IMR-90 (cell line): ENCODE data around the gene BASP1. TPM values are rescaled to one million over a fixed set of nuclear protein-coding genes. Genes with fewer than 3 reads are reported as not detected.

Experiments
- ATAC-seq: fragments of 200-7000 bp; cut with Tn5 transposase; 2 replicates; pipeline ENCODE4 v1.9.1; 2020; ENCODE audit warnings: low read depth, mild to moderate bottlenecking, moderate library complexity
- BruUV-seq: library from RNA; stranded (reverse); fragments of 400-500 nt; replicated peaks from 2 replicates; lab custom pipeline; 2021; lab: Mats Ljungman, UMichigan
- CTCF ChIA-PET: fragments of 300-600 bp; formaldehyde crosslinking; extraction: SDS; loops from one replicate; lab custom pipeline; 2021; ENCODE audit warnings: antibody characterized with exemption; lab: Yijun Ruan, JAX
- POLR2A ChIA-PET: fragments of 300-600 bp; sonication (Branson Sonifier 250); formaldehyde crosslinking; loops from one replicate; lab custom pipeline; 2022; ENCODE audit warnings: antibody characterized with exemption; ENCODE audit not compliant: unreplicated experiment; lab: Charles Lee
- DNase-seq: peaks from one replicate; pipeline ENCODE4 v3.0.0; 2013
- H2AFZ ChIP-seq: replicated peaks from 2 replicates; pipeline ENCODE3; 2013; ENCODE audit warnings: low read length, mild to moderate bottlenecking; ENCODE audit not compliant: poor library complexity
- H2AK5ac ChIP-seq: 2 replicates; pipeline ENCODE4 v1.6.1; 2013; ENCODE audit warnings: low read depth, low read length, inconsistent platforms
- H2AK9ac ChIP-seq: replicated peaks from 2 replicates; pipeline ENCODE3; 2013; ENCODE audit warnings: mild to moderate bottlenecking, low read depth, low read length, moderate library complexity; ENCODE audit not compliant: poor library complexity
- H2BK120ac ChIP-seq: 2 replicates; pipeline ENCODE4 v1.6.1; 2013; ENCODE audit warnings: low read depth, low read length, inconsistent platforms
- H2BK15ac ChIP-seq: 3 replicates; pipeline ENCODE4 v1.6.1; 2013; ENCODE audit warnings: low read depth, low read length, inconsistent platforms
- H2BK20ac ChIP-seq: 2 replicates; pipeline ENCODE4 v1.6.1; 2013; ENCODE audit warnings: low read depth, mild to moderate bottlenecking, inconsistent platforms, low read length, moderate library complexity
- H2BK5ac ChIP-seq: 2 replicates; pipeline ENCODE4 v1.6.1; 2013; ENCODE audit warnings: mild to moderate bottlenecking, low read depth, low read length, inconsistent platforms; ENCODE audit not compliant: poor library complexity, severe bottlenecking
- H3K14ac ChIP-seq: replicated peaks from 2 replicates; pipeline ENCODE4 v1.6.1; 2013; ENCODE audit warnings: low read depth, low read length, inconsistent platforms
- H3K18ac ChIP-seq: 2 replicates; pipeline ENCODE4 v1.6.1; 2013; ENCODE audit warnings: low read depth, low read length, control low read depth
- H3K23ac ChIP-seq: 2 replicates; pipeline ENCODE4 v1.6.1; 2013; ENCODE audit warnings: low read depth, low read length, inconsistent platforms
- H3K27ac ChIP-seq: 2 replicates; pipeline ENCODE4 v1.5.1; 2013; ENCODE audit warnings: mild to moderate bottlenecking, control low read depth, low read length; ENCODE audit not compliant: insufficient read depth
- H3K27me3 ChIP-seq: 2 replicates; pipeline ENCODE4 v1.6.1; 2013; ENCODE audit warnings: low read length; ENCODE audit not compliant: control insufficient read depth, insufficient read depth
- H3K36me3 ChIP-seq: 2 replicates; pipeline ENCODE4 v1.6.1; 2013; ENCODE audit warnings: low read length, mixed read lengths; ENCODE audit not compliant: control insufficient read depth, insufficient read depth
- H3K4ac ChIP-seq: 2 replicates; pipeline ENCODE4 v1.6.1; 2013; ENCODE audit warnings: low read depth, low read length, inconsistent platforms
- H3K4me1 ChIP-seq: 2 replicates; pipeline ENCODE4 v1.6.1; 2013; ENCODE audit warnings: low read length, mixed read lengths; ENCODE audit not compliant: control insufficient read depth, insufficient read depth
- H3K4me2 ChIP-seq: 2 replicates; pipeline ENCODE4 v1.6.1; 2013; ENCODE audit warnings: low read depth, mild to moderate bottlenecking, control low read depth, low read length, moderate library complexity
- H3K4me3 ChIP-seq: 2 replicates; pipeline ENCODE4 v1.5.1; 2013; ENCODE audit warnings: low read depth, mild to moderate bottlenecking, control low read depth, low read length, moderate library complexity; ENCODE audit not compliant: insufficient read depth
- H3K56ac ChIP-seq: 2 replicates; pipeline ENCODE4 v1.6.1; 2013; ENCODE audit warnings: low read length, inconsistent platforms; ENCODE audit not compliant: insufficient read depth; ENCODE audit errors: extremely low read depth
- H3K79me1 ChIP-seq, 2 experiments: 2 replicates each; pipeline ENCODE4 v1.6.1; 2013; ENCODE audit warnings: low read length in 2 of 2, inconsistent platforms in 1 of 2, low read depth in 1 of 2
- H3K9ac ChIP-seq: 2 replicates; pipeline ENCODE4 v1.6.1; 2013; ENCODE audit warnings: low read depth, low read length, control low read depth
- H3K9me1 ChIP-seq: 2 replicates; pipeline ENCODE4 v1.6.1; 2013; ENCODE audit warnings: low read length, inconsistent platforms; ENCODE audit not compliant: insufficient read depth
- H3K9me3 ChIP-seq: 2 replicates; pipeline ENCODE4 v1.6.1; 2013; ENCODE audit warnings: low read length; ENCODE audit not compliant: control insufficient read depth, insufficient read depth
- H4K20me1 ChIP-seq: 2 replicates; pipeline ENCODE4 v1.6.1; 2013; ENCODE audit warnings: low read length, inconsistent platforms; ENCODE audit not compliant: insufficient read depth
- H4K5ac ChIP-seq: 2 replicates; pipeline ENCODE4 v1.6.1; 2013; ENCODE audit warnings: mild to moderate bottlenecking, low read depth, low read length, control low read depth
- H4K8ac ChIP-seq, 2 experiments: 2 replicates each; pipeline ENCODE4 v1.6.1; 2013; ENCODE audit warnings: low read depth in 2 of 2, low read length in 2 of 2, control low read depth in 1 of 2, inconsistent platforms in 1 of 2
- H4K91ac ChIP-seq: 2 replicates; pipeline ENCODE4 v1.6.1; 2013; ENCODE audit warnings: low read depth, low read length, inconsistent platforms; ENCODE audit not compliant: insufficient read depth
- BHLHE40 ChIP-seq: fragments of 150-350 bp; IDR thresholded peaks from 2 replicates; pipeline ENCODE4 v1.6.1; 2016; ENCODE audit warnings: mild to moderate bottlenecking, low read depth, low read length
- FOS ChIP-seq: fragments of 150-350 bp; IDR thresholded peaks from 2 replicates; pipeline ENCODE4 v1.6.1; 2016; ENCODE audit warnings: low read depth, low read length
- WGBS, 2 experiments: methylation state at CpG; one replicate each; pipeline versions ENCODE4 v1.1.5 to v1.1.7; 2013; ENCODE audit warnings: missing lambda C conversion rate in 2 of 2; ENCODE audit not compliant: insufficient read length in 1 of 2; ENCODE audit errors: extremely low coverage in 2 of 2; 5-methylcytosine and 5-hydroxymethylcytosine counted together
- dilution Hi-C: fragments of 300-500 bp; cut with HindIII; formaldehyde crosslinking; loops from one replicate; pipeline ENCODE4 v1.14.3; 2018; ENCODE audit warnings: low sequenced_read_pairs; ENCODE audit not compliant: unreplicated experiment
- in situ Hi-C: fragments of 300-500 bp; cut with MboI; formaldehyde crosslinking; loops from 3 replicates; pipeline ENCODE4 v1.14.3; 2019; ENCODE audit warnings: low sequenced_read_pairs, inconsistent platforms, mixed read lengths
- intact Hi-C: fragments of 100-400 bp; cut with micrococcal nuclease; formaldehyde crosslinking; loops from 2 replicates; pipeline ENCODE4 v1.10.0; 2022
- polyA plus RNA-seq, 3 experiments: library from polyadenylated mRNA; depleted of rRNA; stranded (reverse); fragments of >200 nt; gene quantifications; 2 replicates each; pipeline ENCODE4 v1.2.3, GENCODE V29; 2012; ENCODE audit warnings: low replicate concordance in 1 of 3
- total RNA-seq: library from RNA; depleted of rRNA; stranded (reverse); fragments of >200 nt; gene quantifications from 2 replicates; pipeline ENCODE4 v1.2.3, GENCODE V29; 2012

The BASP1 gene
- total and polyA plus RNA-seq, 2 of the 4 experiments (the other 2 are of a cell fraction), result 39.6 to 103 TPM

DNA sequence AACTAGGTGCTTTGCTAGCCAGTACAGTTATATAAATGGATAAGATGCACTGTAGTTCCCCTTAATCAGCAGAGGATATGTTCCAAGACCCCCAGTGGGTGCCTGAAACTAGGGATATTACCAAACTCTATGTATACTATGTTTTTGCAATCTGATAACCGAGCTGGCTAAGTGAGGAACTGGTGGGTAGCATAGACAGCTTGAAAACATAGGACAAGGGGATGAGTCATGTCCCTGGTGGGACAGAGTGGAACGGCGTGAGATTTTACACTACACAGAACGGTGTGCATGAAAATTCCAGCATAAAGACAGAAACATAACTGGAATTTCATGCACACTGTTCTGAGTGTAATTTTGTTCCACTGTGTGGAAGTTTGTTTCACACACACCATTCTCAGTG lies 86.9 kb downstream of the BASP1 start:
- Histone ChIP-seq H4K5ac (peak overlapping the region; percentile 65; the same call in 1 of the 2 replicates), H3K27ac (peak overlapping the region; percentile 7; the same call in 1 of the 2 replicates), H2BK15ac (no peak overlapping the region), H3K4me3 (no peak overlapping the region), H2AK9ac (no peak overlapping the region), H4K91ac (no peak overlapping the region), H3K14ac (no peak overlapping the region; the same call in 1 of the 2 replicates), H3K4me2 (0 out of 2 replicates have a peak overlapping the region, but pooled peaks have one; percentile 5), H3K79me1 (no peaks in the 10 kb centered on the region), H3K4me1 (peaks cover 9% of the 10 kb centered on the region), H3K9ac (no peak overlapping the region), H4K20me1 (no peaks in the 10 kb centered on the region), H2AK5ac (peak overlapping the region; percentile 9; the same call in 1 of the 2 replicates), H2BK120ac (peak overlapping the region; percentile 47; the same call in 1 of the 2 replicates), H3K23ac (no peak overlapping the region), H3K18ac (peak overlapping the region; percentile 66), H3K27me3 (no peaks in the 10 kb centered on the region), H3K9me1 (peaks cover 9% of the 10 kb centered on the region), H3K9me3 (no peaks in the 10 kb centered on the region), H2BK20ac (peak overlapping the region; percentile 51; the same call in 1 of the 2 replicates), H3K36me3 (no peaks in the 10 kb centered on the region), H2AFZ (no peak overlapping the region), H3K56ac (no peak overlapping the region), H2BK5ac (no peak overlapping the region), H4K8ac (no peak overlapping the region), H3K4ac (peak overlapping the region; percentile 41)
- ChIA-PET CTCF (no interaction called here), POLR2A (no interaction called here)
- WGBS, 2 experiments, result 100% methylated on average over 2 of the region's 4 CpGs; no CpG with 5 or more reads in 1 of the 2 experiments
- TF ChIP-seq FOS, result 0 out of 2 replicates have a peak, but pooled peaks have one; percentile 59
- no peak for TF ChIP-seq BHLHE40
- ATAC-seq (peak; percentile 12; the same call in 1 of the 2 replicates), DNase-seq (peak; percentile 33)
- intact Hi-C loops, result loop anchor here (2.0 kb wide), 1 partner anchor 85 kb away; no protein-coding TSS in a partner anchor
- dilution Hi-C loops, result no loop called here
- in situ Hi-C loops, result no loop called here
- no TSS peak for BruUV-seq
